ENCODE measurements around the gene SPESP1.

GRCh38 chr15:68980786-68981185 lies 50.5 kb downstream of the SPESP1 start:
- no peak for TF ChIP-seq YY1 (IDR thresholded peaks at IDR 0.05; ENCODE audit: insufficient read depth, insufficient read length)
- TF ChIP-seq ZNF274 (IDR thresholded peaks at IDR 0.05; ENCODE audit: low read depth, low read length) = no peak
